ENCODE results near the gene TNIP1. TPM values are rescaled to one million over a fixed set of nuclear protein-coding genes. Genes with fewer than 3 reads are reported as not detected.

Gene TNIP1
- total RNA-seq, 1 donor from 2014 or later, result 304 TPM

DNA sequence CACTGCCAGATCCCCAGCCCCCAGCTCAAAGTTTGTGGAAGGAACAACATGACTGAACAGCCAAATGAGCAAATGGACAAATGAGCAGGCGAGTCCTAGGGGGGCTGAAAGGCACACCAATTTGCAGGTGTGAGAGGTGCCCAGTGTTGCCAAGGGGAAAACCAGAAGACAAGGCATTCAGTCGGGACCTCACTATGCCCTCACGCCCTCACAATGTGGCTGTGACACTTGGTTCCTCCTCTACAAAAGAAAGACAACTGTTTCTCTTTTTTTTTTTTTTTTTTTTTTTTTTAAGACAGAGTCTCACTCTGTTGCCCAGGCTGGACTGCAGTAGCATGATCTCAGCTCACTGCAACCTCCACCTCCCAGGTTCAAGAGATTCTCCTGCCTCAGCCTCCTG, 28.0 kb downstream of the TNIP1 start:
- peaks cover 32% of the 10 kb centered on the region for H3K4me1 Mint-ChIP-seq (ENCODE audit: low read depth)
- no peak overlapping the region for H3K4me3 Mint-ChIP-seq
- intact Hi-C loops (cut with micrococcal nuclease), result loop anchor here (5.0 kb wide), 1 partner anchor 44 kb away; no protein-coding TSS in a partner anchor
- H3K36me3 Mint-ChIP-seq (ENCODE audit: low read depth), result peaks cover 64% of the 10 kb centered on the region
- DNase-seq (ENCODE audit: low spot score), result no peak
- no peaks in the 10 kb centered on the region for H3K9me3 Mint-ChIP-seq
- peak overlapping the region; percentile 31 for H3K27ac Mint-ChIP-seq
- H3K27me3 Mint-ChIP-seq (ENCODE audit: insufficient read depth), result no peaks in the 10 kb centered on the region

DNA sequence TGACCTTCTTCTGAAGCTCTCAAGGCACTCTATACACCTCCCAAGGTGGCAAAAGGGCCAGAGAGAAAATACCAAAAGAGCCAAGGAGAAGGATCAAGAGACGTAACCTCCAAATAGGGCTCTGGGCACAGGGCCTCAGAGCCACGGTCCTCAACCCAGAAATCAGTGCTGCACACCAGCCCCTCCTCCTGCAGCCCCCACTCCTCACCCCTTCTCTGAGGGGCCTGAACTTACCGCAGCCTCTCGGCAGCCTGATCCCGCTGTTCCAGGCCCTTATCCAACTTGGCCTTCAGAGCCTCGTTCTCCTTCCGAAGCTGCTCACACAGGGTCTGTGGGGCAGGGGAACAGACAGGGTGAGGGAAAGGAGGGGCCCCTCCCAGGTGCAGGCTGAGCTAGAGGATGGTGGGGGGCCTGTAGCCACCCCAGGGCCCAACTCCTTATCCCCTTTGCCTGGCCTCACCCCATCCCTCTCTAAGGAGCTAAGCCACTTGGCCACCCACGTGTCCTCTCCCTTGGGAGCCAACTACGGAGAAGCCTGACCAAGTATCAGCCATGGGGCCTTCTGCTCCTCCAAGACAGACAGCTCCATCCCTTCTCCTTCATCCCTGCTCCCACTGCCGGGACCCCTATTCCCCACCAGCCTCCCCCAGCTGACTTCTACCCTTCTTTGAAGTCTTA, 28.8 kb downstream of the TNIP1 start:
- H3K4me3 Mint-ChIP-seq, result no peak overlapping the region
- DNase-seq (ENCODE audit: low spot score), result no peak
- no peaks in the 10 kb centered on the region for H3K27me3 Mint-ChIP-seq (ENCODE audit: insufficient read depth)
- peaks cover 66% of the 10 kb centered on the region for H3K36me3 Mint-ChIP-seq (ENCODE audit: low read depth)
- intact Hi-C loops (cut with micrococcal nuclease), result loop anchor here (1.0 to 5.0 kb wide), 3 partner anchors 45 to 113 kb away; no protein-coding TSS in a partner anchor
- no peaks in the 10 kb centered on the region for H3K9me3 Mint-ChIP-seq
- H3K4me1 Mint-ChIP-seq (ENCODE audit: low read depth), result peaks cover 34% of the 10 kb centered on the region
- H3K27ac Mint-ChIP-seq, result peak overlapping the region; percentile 44

DNA sequence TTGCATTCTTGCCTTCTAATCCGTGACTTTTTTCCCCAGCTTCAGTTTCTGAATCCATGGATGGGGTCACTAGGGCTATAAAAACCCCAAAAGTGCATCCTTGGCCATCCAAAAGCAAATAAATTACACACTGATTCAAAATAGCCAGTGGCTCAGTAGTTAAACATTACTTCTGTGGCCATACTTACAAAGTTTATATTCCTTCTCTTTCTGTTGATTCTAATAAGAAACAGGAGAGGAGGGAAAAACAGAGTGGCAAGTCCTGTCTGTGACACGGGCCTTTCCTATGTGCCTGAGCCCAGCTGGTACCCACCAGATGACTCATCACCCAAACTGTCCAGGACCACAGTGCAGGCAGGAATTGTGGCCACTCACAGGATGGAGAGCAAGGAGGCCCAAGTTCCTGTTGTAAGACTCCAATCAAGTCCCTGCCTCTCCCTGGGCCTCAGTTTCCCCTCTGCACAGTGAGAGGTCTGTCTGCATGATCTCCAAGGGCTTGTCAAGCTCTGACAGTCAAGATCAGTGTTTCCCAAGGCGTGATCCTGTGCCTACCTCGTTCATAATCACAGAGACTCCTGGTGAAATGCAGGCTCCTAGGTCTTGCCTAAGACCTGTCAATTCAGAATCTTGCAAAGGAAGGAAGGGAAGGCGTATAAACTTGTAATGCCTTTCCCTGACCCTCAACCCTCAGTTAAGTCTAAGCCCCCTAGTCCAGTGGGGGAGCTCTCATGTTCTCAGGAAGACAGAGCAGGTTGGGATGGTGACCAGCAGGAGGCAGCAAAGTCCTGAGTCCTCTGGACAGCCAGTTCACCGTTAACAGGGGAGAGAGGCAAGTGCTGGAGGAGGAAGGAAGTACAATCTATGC, 29.5 kb downstream of the TNIP1 start:
- no peak overlapping the region for H3K4me3 Mint-ChIP-seq
- DNase-seq (ENCODE audit: low spot score), result peak; percentile 40
- no peaks in the 10 kb centered on the region for H3K9me3 Mint-ChIP-seq
- H3K27ac Mint-ChIP-seq, result peak overlapping the region; percentile 44
- intact Hi-C loops (cut with micrococcal nuclease), result loop anchor here (1.0 to 5.0 kb wide), 3 partner anchors 46 to 114 kb away; no protein-coding TSS in a partner anchor
- no peaks in the 10 kb centered on the region for H3K27me3 Mint-ChIP-seq (ENCODE audit: insufficient read depth)
- peaks cover 66% of the 10 kb centered on the region for H3K36me3 Mint-ChIP-seq (ENCODE audit: low read depth)
- H3K4me1 Mint-ChIP-seq (ENCODE audit: low read depth), result peaks cover 34% of the 10 kb centered on the region

DNA sequence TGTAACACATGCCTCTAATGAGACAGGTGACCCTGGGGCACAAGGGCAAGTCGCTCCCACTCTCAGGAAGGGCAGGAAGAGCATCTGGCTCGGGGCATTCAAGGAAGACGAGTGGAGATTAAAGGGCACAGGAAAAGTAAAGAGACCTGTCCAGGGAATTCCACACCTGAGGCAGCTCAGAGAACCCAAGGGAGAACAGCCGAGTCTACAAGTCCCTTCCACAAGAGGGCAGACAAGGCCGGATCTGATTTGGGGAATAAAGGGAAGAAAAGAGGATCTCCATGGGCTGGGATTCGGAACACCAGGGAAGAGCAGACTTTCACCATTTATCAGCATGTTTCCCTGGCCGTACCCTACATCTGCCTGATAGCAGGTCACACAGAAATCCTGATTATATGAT, 32.3 kb downstream of the TNIP1 start:
- DNase-seq (ENCODE audit: low spot score), result no peak
- H3K27me3 Mint-ChIP-seq (ENCODE audit: insufficient read depth), result no peaks in the 10 kb centered on the region
- intact Hi-C loops (cut with micrococcal nuclease), result no loop called here
- peaks cover 63% of the 10 kb centered on the region for H3K36me3 Mint-ChIP-seq (ENCODE audit: low read depth)
- H3K4me1 Mint-ChIP-seq (ENCODE audit: low read depth), result peaks cover 33% of the 10 kb centered on the region
- peak overlapping the region; percentile 34 for H3K27ac Mint-ChIP-seq
- H3K4me3 Mint-ChIP-seq, result no peak overlapping the region
- no peaks in the 10 kb centered on the region for H3K9me3 Mint-ChIP-seq

DNA sequence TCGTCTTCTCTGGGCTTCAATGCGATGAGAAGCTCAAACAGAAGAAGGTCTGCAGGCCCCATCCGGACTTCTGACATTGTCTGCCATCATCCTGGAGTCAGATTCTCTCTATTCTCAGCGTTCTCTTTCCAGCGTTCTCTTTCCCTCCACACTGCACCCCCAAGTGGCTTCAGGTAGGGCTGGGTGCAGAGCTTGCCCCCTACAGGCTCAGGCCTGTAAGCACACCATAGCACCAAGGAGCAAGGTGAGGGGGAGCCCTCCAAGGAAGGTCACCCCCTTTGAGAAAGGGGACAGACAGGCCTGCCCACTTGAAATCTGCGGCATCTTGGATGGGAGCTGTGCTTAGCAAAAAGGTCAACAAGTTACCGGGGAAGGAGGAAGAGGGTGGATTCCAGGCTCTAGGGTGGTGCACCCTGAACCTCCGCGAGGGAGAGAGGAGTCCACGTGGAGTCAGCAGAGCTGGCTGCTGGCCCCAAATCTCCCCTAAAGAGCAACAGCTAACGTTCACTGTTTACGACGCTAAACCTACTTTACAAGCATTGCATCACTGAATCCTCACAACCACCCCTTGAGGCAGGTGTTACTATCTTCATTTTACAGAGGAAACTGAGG, 32.9 kb downstream of the TNIP1 start:
- no peaks in the 10 kb centered on the region for H3K9me3 Mint-ChIP-seq
- H3K4me3 Mint-ChIP-seq, result no peak overlapping the region
- no peaks in the 10 kb centered on the region for H3K27me3 Mint-ChIP-seq (ENCODE audit: insufficient read depth)
- peaks cover 65% of the 10 kb centered on the region for H3K36me3 Mint-ChIP-seq (ENCODE audit: low read depth)
- H3K4me1 Mint-ChIP-seq (ENCODE audit: low read depth), result peaks cover 29% of the 10 kb centered on the region
- DNase-seq (ENCODE audit: low spot score), result no peak
- no peak overlapping the region for H3K27ac Mint-ChIP-seq
- intact Hi-C loops (cut with micrococcal nuclease), result no loop called here

DNA sequence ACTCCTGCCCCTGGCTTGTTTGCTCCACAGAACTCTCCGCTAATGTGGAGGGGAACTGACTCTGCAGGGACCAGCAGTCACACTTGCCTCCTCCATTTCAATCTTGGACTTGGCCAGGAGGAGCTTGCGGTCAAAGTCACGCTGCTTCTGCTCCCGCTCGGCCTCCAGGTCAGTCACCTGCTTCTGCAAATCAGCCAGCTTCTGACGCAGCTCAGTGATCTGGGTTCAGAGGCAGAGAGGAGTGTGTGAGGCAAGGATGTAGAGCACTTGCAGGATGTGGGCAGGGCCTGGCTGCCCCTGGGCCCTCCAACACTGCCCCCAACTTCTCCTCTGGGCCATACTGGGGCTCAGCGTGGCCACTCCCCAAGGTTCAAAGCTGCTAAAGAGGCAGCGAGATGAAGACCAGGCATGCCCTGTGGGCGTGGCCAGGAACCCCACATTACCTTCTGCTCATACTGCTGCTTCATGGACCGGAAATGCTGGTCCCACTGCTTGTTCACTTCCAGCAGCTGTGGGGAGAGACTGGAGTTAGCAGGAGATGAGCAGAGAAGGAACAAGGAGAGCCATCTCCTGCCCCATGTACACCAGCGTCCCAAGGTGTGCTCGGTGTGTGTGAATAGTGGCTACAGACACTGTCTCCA, 38.3 kb downstream of the TNIP1 start:
- no peak overlapping the region for H3K27ac Mint-ChIP-seq
- peaks cover 8% of the 10 kb centered on the region for H3K4me1 Mint-ChIP-seq (ENCODE audit: low read depth)
- intact Hi-C loops (cut with micrococcal nuclease), result no loop called here
- H3K27me3 Mint-ChIP-seq (ENCODE audit: insufficient read depth), result no peaks in the 10 kb centered on the region
- no peaks in the 10 kb centered on the region for H3K9me3 Mint-ChIP-seq
- DNase-seq (ENCODE audit: low spot score), result no peak
- H3K4me3 Mint-ChIP-seq, result no peak overlapping the region
- H3K36me3 Mint-ChIP-seq (ENCODE audit: low read depth), result peaks cover 52% of the 10 kb centered on the region

DNA sequence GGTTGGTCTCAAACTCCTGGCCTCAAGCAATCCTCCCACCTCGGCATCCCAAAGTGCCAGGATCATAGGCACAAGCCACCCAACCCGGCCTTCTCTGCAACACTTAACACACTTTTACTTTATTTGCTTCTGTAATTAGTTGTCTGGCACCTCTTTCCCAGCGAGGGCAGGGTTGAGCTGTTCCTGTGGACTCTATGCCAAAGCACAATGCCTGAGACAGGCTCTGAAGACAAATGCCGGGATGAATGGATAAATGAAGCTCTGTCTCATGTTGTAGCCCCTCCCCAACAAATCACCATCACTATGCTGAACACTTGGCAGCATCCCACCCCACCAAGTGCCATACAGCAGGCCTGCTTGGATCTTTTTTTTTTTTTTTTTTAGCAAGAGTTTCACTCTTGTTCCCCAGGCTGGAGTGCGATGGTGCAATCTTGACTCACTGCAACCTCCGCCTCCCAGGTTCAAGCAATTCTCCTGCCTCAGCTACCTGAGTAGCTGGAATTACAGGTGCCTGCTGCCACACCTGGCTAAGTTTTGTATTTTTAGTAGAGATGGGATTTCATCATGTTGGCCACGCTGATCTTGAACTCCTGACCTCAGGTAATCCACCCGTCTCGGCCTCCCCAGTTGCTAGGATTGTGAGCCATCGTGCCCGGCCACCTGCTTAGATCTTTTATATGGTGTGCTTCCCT, 39.1 kb downstream of the TNIP1 start:
- intact Hi-C loops (cut with micrococcal nuclease), result no loop called here

DNA sequence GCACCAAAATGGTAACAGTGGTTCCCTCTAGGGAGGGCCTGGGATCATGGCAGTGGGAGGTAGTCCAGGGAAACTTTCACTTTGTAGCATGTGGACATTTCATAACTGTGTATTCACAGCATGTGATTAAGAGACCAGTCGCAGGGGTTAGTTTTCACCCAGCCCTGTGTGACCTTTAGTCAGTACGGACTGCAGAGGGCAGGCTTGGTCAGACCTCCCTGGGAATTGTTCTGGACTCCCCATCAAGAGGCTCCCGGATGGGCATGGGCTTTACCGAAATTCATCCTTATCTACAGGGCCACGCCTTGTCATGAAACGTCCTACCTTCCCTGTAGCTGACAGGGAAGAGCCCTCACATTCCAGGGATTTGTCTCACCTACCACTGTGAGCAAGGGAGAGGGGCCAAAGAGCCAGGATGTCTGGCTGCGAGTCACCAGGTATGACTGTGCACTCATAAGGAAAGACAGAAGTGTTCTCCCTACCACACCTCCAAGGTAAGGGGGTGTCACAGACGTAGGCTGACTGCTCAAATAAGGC, 40.6 kb downstream of the TNIP1 start:
- Mint-ChIP-seq H3K36me3 (ENCODE audit: low read depth) (peaks cover 52% of the 10 kb centered on the region), H3K27ac (no peak overlapping the region), H3K27me3 (ENCODE audit: insufficient read depth) (no peaks in the 10 kb centered on the region), H3K4me3 (no peak overlapping the region), H3K4me1 (ENCODE audit: low read depth) (peaks cover 8% of the 10 kb centered on the region), H3K9me3 (no peaks in the 10 kb centered on the region)
- intact Hi-C loops (cut with micrococcal nuclease), result no loop called here
- DNase-seq (ENCODE audit: low spot score), result no peak

More for the DNA sequence above, 39.1 kb downstream of the TNIP1 start:
- Mint-ChIP-seq H3K4me3 (no peak overlapping the region), H3K27ac (no peak overlapping the region), H3K36me3 (ENCODE audit: low read depth) (peaks cover 52% of the 10 kb centered on the region), H3K27me3 (ENCODE audit: insufficient read depth) (no peaks in the 10 kb centered on the region), H3K9me3 (no peaks in the 10 kb centered on the region), H3K4me1 (ENCODE audit: low read depth) (peaks cover 8% of the 10 kb centered on the region)
- DNase-seq (ENCODE audit: low spot score), result no peak

DNA sequence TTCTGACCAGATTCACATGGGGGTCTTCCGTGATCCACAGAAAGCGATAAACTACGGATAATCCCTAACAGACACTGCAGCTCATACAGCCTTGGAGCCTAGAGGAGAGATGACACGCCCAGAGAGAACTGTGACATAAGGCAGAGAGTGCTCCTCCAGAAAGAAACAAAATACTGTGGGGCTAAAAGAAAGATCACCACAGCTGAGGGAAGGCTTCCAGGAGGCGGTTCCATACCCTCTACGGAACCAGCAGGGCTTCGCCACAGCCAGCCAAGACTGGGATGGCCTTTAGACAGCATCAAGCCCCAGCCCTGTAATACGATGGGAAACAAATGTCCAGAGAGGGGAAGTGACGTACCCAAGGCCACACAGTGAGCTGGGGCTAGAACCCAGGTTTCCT, 41.2 kb downstream of the TNIP1 start:
- Mint-ChIP-seq H3K4me1 (ENCODE audit: low read depth) (peaks cover 8% of the 10 kb centered on the region), H3K27me3 (ENCODE audit: insufficient read depth) (no peaks in the 10 kb centered on the region), H3K36me3 (ENCODE audit: low read depth) (peaks cover 56% of the 10 kb centered on the region), H3K4me3 (no peak overlapping the region), H3K27ac (no peak overlapping the region), H3K9me3 (no peaks in the 10 kb centered on the region)
- intact Hi-C loops (cut with micrococcal nuclease), result no loop called here
- DNase-seq (ENCODE audit: low spot score), result no peak

DNA sequence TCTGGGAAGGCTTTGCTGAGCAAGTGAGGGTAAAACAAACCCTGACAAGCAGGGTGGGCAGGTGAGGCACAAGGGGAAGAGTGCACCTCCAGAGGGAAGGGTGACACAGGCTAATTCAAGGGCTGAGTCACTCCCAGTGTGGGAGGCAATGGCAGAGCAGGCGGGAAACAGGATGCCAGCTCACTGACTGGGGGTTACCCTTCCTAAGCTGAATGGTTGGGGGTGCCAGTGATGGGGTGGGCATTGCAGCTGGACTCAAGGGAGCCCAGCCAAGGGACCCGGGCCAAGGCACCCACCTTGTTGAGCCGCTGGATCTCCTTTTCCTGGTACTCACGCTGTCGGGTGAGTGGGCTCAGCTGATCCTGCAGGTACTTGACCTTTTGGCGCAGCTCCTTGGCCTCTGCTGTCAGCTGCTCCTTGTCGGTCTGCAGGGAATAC, 42.0 kb downstream of the TNIP1 start:
- Mint-ChIP-seq H3K9me3 (no peaks in the 10 kb centered on the region), H3K4me3 (no peak overlapping the region), H3K36me3 (ENCODE audit: low read depth) (peaks cover 60% of the 10 kb centered on the region), H3K4me1 (ENCODE audit: low read depth) (peaks cover 8% of the 10 kb centered on the region), H3K27me3 (ENCODE audit: insufficient read depth) (no peaks in the 10 kb centered on the region), H3K27ac (peak overlapping the region; percentile 14)
- no peak for DNase-seq (ENCODE audit: low spot score)
- intact Hi-C loops (cut with micrococcal nuclease), result no loop called here

DNA sequence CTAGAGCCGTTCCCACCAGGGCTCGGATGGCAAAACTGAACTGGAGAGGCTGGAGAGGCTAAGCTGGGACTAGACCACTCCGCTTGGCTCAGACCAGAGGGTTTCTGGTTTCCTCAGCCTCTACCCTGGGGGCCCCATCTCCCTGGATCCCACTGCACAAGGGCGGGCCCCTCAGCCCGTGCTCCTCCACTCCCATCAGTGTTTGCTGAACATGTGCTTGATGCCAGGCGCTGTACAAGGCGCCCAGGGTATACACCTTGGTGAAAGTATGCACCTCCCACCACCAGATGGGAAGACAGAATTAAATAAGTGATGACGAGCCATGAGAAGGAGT, 42.5 kb downstream of the TNIP1 start:
- Mint-ChIP-seq H3K36me3 (ENCODE audit: low read depth) (peaks cover 61% of the 10 kb centered on the region), H3K4me1 (ENCODE audit: low read depth) (peaks cover 8% of the 10 kb centered on the region), H3K27ac (no peak overlapping the region), H3K4me3 (no peak overlapping the region), H3K9me3 (no peaks in the 10 kb centered on the region), H3K27me3 (ENCODE audit: insufficient read depth) (no peaks in the 10 kb centered on the region)
- intact Hi-C loops (cut with micrococcal nuclease), result no loop called here
- DNase-seq (ENCODE audit: low spot score), result no peak

All from activated T-helper 1 cell treated with anti-CD3 and anti-CD28 coated beads, Interleukin-12 subunit alpha, Interleukin-12 subunit beta, Interleukin-2, Interleukin-4 antibody, amounts not matched to agents 30 ng/mL and 10 ng/mL and 1 ng/mL, durations not matched to agents 14 hours and 24 hours and 36 hours (primary cell).